ENCODE data around the gene PRPF18. TPM values are rescaled to one million over a fixed set of nuclear protein-coding genes. Genes with fewer than 3 reads are reported as not detected.
"Not testable (repeated sequence)": the region's sequence is repeated elsewhere in the genome, so short reads cannot be mapped to it uniquely, and the experiment has no call there.

PRPF18 gene
- polyA plus RNA-seq (2013, experiment 1 of 2; ENCODE audit: insufficient read length): 20.2 TPM
- 20.6 TPM for polyA plus RNA-seq (2013, experiment 2 of 2; ENCODE audit: insufficient read length)

- DNase-seq: peak; percentile 92
Observed at GRCh38 chr10:13586676-13587355, at the start of gene PRPF18. TSS of gene PRPF18 (plus strand) at chr10:13586965. CDS start at chr10:13587087, 122 bp downstream.

GRCh38 chr10:13537985-13538384 lies 48.8 kb upstream of the PRPF18 start:
- DNase-seq: not testable (repeated sequence)

- DNase-seq: no peak
Observed at GRCh38 chr10:13542533-13542932, 44.2 kb upstream of the PRPF18 start.

GRCh38 chr10:13550802-13551201 lies 36.0 kb upstream of the PRPF18 start:
- DNase-seq: no peak

GRCh38 chr10:13555884-13556510 lies 30.8 kb upstream of the PRPF18 start:
- no peak for DNase-seq

GRCh38 chr10:13559124-13559700 lies 27.6 kb upstream of the PRPF18 start:
- DNase-seq: no peak

- peak; percentile 74 for DNase-seq
Observed at GRCh38 chr10:13560597-13560996, 26.2 kb upstream of the PRPF18 start.

- no peak for DNase-seq
Observed at GRCh38 chr10:13563481-13564445, 23.0 kb upstream of the PRPF18 start.

- DNase-seq: no peak
Observed at GRCh38 chr10:13564576-13564975, 22.2 kb upstream of the PRPF18 start.

- DNase-seq: no peak
Observed at GRCh38 chr10:13567030-13567429, 19.7 kb upstream of the PRPF18 start.

- no peak for DNase-seq
Observed at GRCh38 chr10:13571541-13571940, 15.2 kb upstream of the PRPF18 start.

- DNase-seq: no peak
Observed at GRCh38 chr10:13573960-13574359, 12.8 kb upstream of the PRPF18 start.

- DNase-seq: no peak
Observed at GRCh38 chr10:13585195-13585751, 1.5 kb upstream of the PRPF18 start.

- DNase-seq: no peak
Observed at GRCh38 chr10:13585943-13586342, 822 bp upstream of the PRPF18 start.

- no peak for DNase-seq
Observed at GRCh38 chr10:13587391-13587790, 626 bp downstream of the PRPF18 start.

- DNase-seq: no peak
Observed at GRCh38 chr10:13589316-13589715, 2.6 kb downstream of the PRPF18 start.

GRCh38 chr10:13590886-13591285 lies 4.1 kb downstream of the PRPF18 start:
- DNase-seq: no peak

- no peak for DNase-seq
Observed at GRCh38 chr10:13592306-13592705, 5.5 kb downstream of the PRPF18 start.

GRCh38 chr10:13593535-13593934 lies 6.8 kb downstream of the PRPF18 start:
- DNase-seq: peak; percentile 64

- DNase-seq: no peak
Observed at GRCh38 chr10:13594641-13595040, 7.9 kb downstream of the PRPF18 start.

GRCh38 chr10:13597909-13598308 lies 11.1 kb downstream of the PRPF18 start:
- DNase-seq: no peak

- no peak for DNase-seq
Observed at GRCh38 chr10:13604357-13605040, 17.7 kb downstream of the PRPF18 start.

All from fibroblast of skin of back (primary cell).